Esophagus muscularis mucosa (tissue), 3 donors: ENCODE results near the gene CYP19A1.

ENCODE experiments used
- CTCF ChIP-seq, 3 experiments: fragments of 200-600 bp in 2 of 3; fragments of 450-650 bp in 1 of 3; sonication (generic) in 2 of 3; IDR thresholded peaks; one replicate each; pipeline ENCODE4 v1.5.1; 2017 to 2019; ENCODE audit warnings: antibody characterized with exemption in 3 of 3, mild to moderate bottlenecking in 2 of 3, moderate library complexity in 1 of 3
- POLR2A ChIP-seq: fragments of 450-650 bp; IDR thresholded peaks from one replicate; pipeline ENCODE4 v1.6.1; 2017; ENCODE audit warnings: antibody characterized with exemption, moderate library complexity, mild to moderate bottlenecking, low read depth

- TF ChIP-seq POLR2A (no peak), CTCF (IDR thresholded peaks at IDR 0.05) (no peak)
These were observed 155.3 kb downstream of the CYP19A1 start for GRCh38 chr15:51183076-51183475.
